Gastroesophageal sphincter (tissue), 4 donors: ENCODE data around the gene S1PR1. TPM values are rescaled to one million over a fixed set of nuclear protein-coding genes. Genes with fewer than 3 reads are reported as not detected.

Source experiments
- ATAC-seq: fragments of 150-250 bp; one replicate; pipeline ENCODE4 v1.9.1; 2016; ENCODE audit warnings: mild to moderate bottlenecking, moderate library complexity
- H3K27ac ChIP-seq, 4 donors: fragments of 200-600 bp; sonication (generic) in 3 of 4; 1 replicate in 3 of 4; 2 replicates in 1 of 4; pipeline ENCODE4 v1.5.1; 2016 to 2019
- H3K27me3 ChIP-seq: fragments of 200-600 bp; sonication (generic); one replicate; pipeline ENCODE4 v1.5.1; 2019
- H3K36me3 ChIP-seq, 2 donors: fragments of 200-600 bp; sonication (generic); one replicate each; pipeline ENCODE4 v1.5.1; 2019; ENCODE audit warnings: control low read depth in 1 of 2
- H3K4me1 ChIP-seq, 3 donors: fragments of 200-600 bp; sonication (generic); 1 replicate in 2 of 3; 2 replicates in 1 of 3; pipeline ENCODE4 v1.5.1; 2016 to 2019; ENCODE audit warnings: control low read depth in 2 of 3
- H3K4me3 ChIP-seq, 2 donors: fragments of 200-600 bp; sonication (generic); one replicate each; pipeline ENCODE4 v1.5.1; 2019; ENCODE audit warnings: mild to moderate bottlenecking in 1 of 2, moderate library complexity in 1 of 2
- H3K9me3 ChIP-seq, 3 donors: fragments of 200-600 bp; sonication (generic); one replicate each; pipeline ENCODE4 v1.5.1; 2017 to 2019; ENCODE audit warnings: control low read depth in 2 of 3
- EP300 ChIP-seq: sonication (generic); formaldehyde crosslinking; IDR thresholded peaks from one replicate; pipeline ENCODE4 v1.6.1; 2017; ENCODE audit warnings: antibody characterized with exemption, mild to moderate bottlenecking
- POLR2A ChIP-seq, 2 donors: fragments of 450-650 bp; IDR thresholded peaks; one replicate each; pipeline ENCODE4 v1.6.1; 2017; ENCODE audit warnings: antibody characterized with exemption in 2 of 2, mild to moderate bottlenecking in 2 of 2, moderate library complexity in 1 of 2
- POLR2AphosphoS5 ChIP-seq: sonication (generic); formaldehyde crosslinking; IDR thresholded peaks from one replicate; pipeline ENCODE4 v1.6.1; 2017; ENCODE audit warnings: antibody characterized with exemption
- WGBS, 2 donors: methylation state at CpG; one replicate each; pipeline ENCODE4 v1.1.5; 2018; ENCODE audit warnings: low coverage in 1 of 2; 5-methylcytosine and 5-hydroxymethylcytosine counted together
- total RNA-seq, 4 donors: library from RNA; depleted of rRNA; stranded (reverse); fragments of >200 nt; gene quantifications; one replicate each; pipeline ENCODE4 v1.1.0, GENCODE V29; 2016
- TF ChIP-seq, protein P1 (sequence below), 4 experiments: fragments of 200-600 bp in 2 of 4; fragments of 450-650 bp in 2 of 4; sonication (generic) in 1 of 4; IDR thresholded peaks; one replicate each; pipeline ENCODE4 v1.5.1; 2017 to 2019; ENCODE audit warnings: antibody characterized with exemption in 4 of 4, mild to moderate bottlenecking in 2 of 4, moderate library complexity in 2 of 4

Gene S1PR1
- total RNA-seq, 4 donors from 2014 or later = 13.9 to 73.6 (median 47.8) TPM

DNA sequence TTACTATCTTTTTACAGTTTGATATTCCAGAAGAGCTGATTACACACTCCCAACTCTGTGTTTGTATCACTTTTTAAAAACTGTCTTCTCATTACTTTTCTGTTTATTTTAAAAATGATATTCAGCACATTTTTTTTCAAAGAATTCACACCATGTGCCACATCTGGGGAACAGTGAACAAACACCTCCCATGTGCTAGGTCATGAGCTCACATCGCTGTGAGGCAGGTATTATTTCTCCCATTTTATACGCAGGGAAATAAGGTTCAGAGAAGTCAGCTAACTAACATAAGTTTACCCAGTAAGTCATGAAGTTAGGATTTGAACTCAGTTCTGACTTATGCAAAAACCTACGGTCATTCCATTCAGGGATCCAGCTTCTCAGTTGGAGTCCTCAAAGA, 44.9 kb downstream of the S1PR1 start:
- no peak for ATAC-seq
- WGBS, 2 donors = 60 to 100% methylated on average over 2 to 3 of the region's 3 CpGs
- TF ChIP-seq POLR2AphosphoS5 = no peak
- no peak for TF ChIP-seq EP300
- TF ChIP-seq, protein P1, sequence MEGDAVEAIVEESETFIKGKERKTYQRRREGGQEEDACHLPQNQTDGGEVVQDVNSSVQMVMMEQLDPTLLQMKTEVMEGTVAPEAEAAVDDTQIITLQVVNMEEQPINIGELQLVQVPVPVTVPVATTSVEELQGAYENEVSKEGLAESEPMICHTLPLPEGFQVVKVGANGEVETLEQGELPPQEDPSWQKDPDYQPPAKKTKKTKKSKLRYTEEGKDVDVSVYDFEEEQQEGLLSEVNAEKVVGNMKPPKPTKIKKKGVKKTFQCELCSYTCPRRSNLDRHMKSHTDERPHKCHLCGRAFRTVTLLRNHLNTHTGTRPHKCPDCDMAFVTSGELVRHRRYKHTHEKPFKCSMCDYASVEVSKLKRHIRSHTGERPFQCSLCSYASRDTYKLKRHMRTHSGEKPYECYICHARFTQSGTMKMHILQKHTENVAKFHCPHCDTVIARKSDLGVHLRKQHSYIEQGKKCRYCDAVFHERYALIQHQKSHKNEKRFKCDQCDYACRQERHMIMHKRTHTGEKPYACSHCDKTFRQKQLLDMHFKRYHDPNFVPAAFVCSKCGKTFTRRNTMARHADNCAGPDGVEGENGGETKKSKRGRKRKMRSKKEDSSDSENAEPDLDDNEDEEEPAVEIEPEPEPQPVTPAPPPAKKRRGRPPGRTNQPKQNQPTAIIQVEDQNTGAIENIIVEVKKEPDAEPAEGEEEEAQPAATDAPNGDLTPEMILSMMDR (IDR thresholded peaks at IDR 0.05) = no peak
- no peak for TF ChIP-seq POLR2A (IDR thresholded peaks at IDR 0.05)

DNA sequence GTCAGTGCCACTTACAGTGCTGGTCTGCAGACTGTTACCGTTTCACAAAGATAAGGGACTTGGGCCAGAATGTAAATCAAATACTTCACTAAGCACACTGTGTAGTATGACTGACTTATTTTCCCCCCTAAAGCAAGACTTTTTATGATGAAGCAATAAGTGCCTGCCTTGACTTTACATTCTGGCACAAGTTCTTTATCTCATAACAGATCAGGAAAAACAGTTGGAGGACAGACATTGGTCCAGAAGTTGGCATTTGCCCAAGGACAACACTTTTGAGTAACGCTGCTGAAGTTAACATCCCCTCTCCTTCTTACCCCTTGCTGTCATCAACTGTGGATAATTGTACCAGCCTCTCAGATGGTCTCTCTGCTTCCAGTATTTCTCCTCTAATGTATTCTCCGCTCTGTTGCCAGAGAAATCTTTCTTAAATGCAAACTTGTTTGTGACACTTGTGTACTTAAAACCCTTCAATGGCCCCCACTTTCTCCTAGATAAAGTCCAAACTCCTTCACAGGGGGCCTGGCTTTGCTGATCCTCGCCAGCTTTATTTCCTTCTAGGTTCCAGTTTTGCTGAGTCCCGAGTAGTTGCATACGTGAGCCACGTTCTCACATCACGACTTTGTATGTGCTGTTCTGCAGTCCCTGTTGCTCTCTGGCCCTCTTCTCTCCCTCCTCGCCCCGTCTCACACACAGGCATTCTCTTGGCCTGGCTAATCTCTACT, 45.7 kb downstream of the S1PR1 start:
- Histone ChIP-seq H3K4me1 (no peaks in the 10 kb centered on the region), H3K4me3 (no peak overlapping the region), H3K36me3 (no peaks in the 10 kb centered on the region), H3K27me3 (peaks cover 5% of the 10 kb centered on the region), H3K9me3 (no peaks in the 10 kb centered on the region), H3K27ac (no peak overlapping the region)
- no peak for TF ChIP-seq POLR2A (IDR thresholded peaks at IDR 0.05)
- TF ChIP-seq EP300 = no peak
- TF ChIP-seq, protein P1 (IDR thresholded peaks at IDR 0.05) = no peak
- TF ChIP-seq POLR2AphosphoS5 = no peak
- WGBS, 2 donors = 11 to 64% methylated on average over 1 to 10 of the region's 10 CpGs
- ATAC-seq = no peak

More for the DNA sequence above, 44.9 kb downstream of the S1PR1 start:
- Histone ChIP-seq H3K36me3 (no peaks in the 10 kb centered on the region), H3K4me1 (no peaks in the 10 kb centered on the region), H3K9me3 (no peaks in the 10 kb centered on the region), H3K27ac (no peak overlapping the region), H3K27me3 (peaks cover 7% of the 10 kb centered on the region), H3K4me3 (no peak overlapping the region)

DNA sequence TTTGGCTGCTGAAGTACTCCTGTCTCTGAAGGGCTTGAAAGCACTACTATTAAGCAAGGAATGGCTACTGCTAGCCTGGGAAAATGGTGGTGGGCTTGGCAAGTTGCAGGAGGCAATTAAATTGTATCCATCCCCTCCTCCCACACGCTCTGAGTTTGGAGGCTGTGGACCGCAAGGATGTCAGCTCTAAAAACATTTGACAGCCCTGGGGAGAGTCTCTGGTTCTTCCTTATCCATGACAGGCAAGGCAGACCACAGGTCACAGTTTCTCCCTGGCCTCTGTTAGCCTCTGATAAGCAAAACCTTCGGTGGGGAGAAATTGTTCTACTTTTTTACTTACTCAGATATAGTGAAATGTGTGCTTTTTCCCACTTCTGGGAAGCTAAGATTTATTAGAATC, 46.6 kb downstream of the S1PR1 start:
- Histone ChIP-seq H3K4me3 (no peak overlapping the region), H3K27ac (no peak overlapping the region), H3K36me3 (no peaks in the 10 kb centered on the region), H3K4me1 (peaks cover 0 to 5% (median 0%) of the 10 kb centered on the region in 3 donors), H3K27me3 (no peaks in the 10 kb centered on the region), H3K9me3 (no peaks in the 10 kb centered on the region)
- no peak for TF ChIP-seq POLR2AphosphoS5
- TF ChIP-seq POLR2A (IDR thresholded peaks at IDR 0.05) = no peak
- TF ChIP-seq EP300 = no peak
- TF ChIP-seq, protein P1 (IDR thresholded peaks at IDR 0.05) = no peak
- 59 to 92% methylated on average over 2 to 3 of the region's 3 CpGs for WGBS, 2 donors
- no peak for ATAC-seq

DNA sequence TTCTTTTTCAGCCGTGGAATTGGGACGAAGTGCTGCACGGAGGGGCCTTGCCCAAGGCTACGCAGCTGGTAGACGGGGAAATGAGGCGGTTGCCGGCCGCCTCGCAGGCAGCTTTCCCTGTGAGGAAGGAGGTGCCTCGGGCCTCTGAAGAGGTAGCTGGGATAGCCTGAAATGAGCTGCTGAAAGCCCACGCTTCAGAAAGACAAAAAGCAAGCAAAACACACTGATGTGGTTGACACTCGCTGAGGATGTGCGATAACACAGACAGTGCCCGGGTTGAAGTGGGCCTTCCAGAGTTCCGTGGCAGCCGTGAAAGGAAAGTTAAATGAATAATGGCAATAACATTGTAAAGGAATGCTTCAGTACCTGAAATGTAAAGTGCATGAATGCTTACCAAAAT, 47.2 kb downstream of the S1PR1 start:
- Histone ChIP-seq H3K4me3 (no peak overlapping the region), H3K9me3 (no peaks in the 10 kb centered on the region), H3K27ac (no peak overlapping the region), H3K36me3 (no peaks in the 10 kb centered on the region), H3K4me1 (peaks cover 0 to 9% (median 0%) of the 10 kb centered on the region in 3 donors), H3K27me3 (no peaks in the 10 kb centered on the region)
- no peak for TF ChIP-seq POLR2A (IDR thresholded peaks at IDR 0.05)
- TF ChIP-seq EP300 = no peak
- TF ChIP-seq, protein P1 (IDR thresholded peaks at IDR 0.05) = no peak
- no peak for TF ChIP-seq POLR2AphosphoS5
- no peak for ATAC-seq
- WGBS, 2 donors = 83% methylated on average over 13 of the region's 16 CpGs; no CpG with 5 or more reads in 1 of the 2 donors

DNA sequence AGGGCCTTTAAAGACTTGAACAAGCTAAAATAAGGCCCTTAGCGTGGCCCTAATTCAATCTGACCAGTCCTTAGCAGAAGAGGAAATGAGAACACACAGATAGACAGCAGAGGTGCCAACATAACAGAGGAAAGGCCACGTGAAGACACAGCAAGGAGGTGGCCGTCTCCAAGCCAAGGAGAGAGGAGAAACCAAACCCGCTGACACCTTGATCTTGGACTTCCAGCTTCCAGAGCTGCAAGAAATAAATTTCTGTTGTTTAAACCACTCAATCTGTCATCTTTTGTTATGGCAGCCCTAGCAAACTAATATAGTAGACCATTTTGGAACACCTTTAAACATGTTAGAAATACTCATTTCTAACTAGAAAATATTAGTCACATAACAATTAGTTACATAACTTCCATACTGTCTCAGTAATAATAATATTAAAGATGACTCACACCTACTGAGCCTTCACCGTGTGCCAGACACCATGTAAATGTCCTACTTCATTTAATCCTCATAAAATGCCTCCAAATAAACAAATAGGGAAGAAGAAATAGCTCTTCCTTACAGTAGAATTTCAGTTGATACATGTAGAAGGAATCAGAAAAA, 47.9 kb downstream of the S1PR1 start:
- 73 to 80% methylated on average over 2 of the region's 5 CpGs for WGBS, 2 donors
- ATAC-seq = no peak
- no peaks in the 10 kb centered on the region for H3K9me3 ChIP-seq
- no peaks in the 10 kb centered on the region for H3K27me3 ChIP-seq
- TF ChIP-seq, protein P1 (IDR thresholded peaks at IDR 0.05) = no peak
- TF ChIP-seq POLR2AphosphoS5 (no peak), EP300 (no peak), POLR2A (IDR thresholded peaks at IDR 0.05) (no peak)
- peaks cover 0 to 9% (median 0%) of the 10 kb centered on the region in 3 donors for H3K4me1 ChIP-seq
- H3K36me3 ChIP-seq = no peaks in the 10 kb centered on the region
- H3K4me3 ChIP-seq = no peak overlapping the region
- H3K27ac ChIP-seq = no peak overlapping the region
